Stomach (tissue), 4 donors: ENCODE results near the gene PDX1.

Source experiments
- EP300 ChIP-seq: sonication (generic); formaldehyde crosslinking; IDR thresholded peaks from one replicate; pipeline ENCODE4 v1.6.1; 2017; ENCODE audit warnings: antibody characterized with exemption
- POLR2A ChIP-seq, 4 donors: fragments of 450-650 bp; IDR thresholded peaks; one replicate each; pipeline ENCODE4 v1.6.1; 2016; ENCODE audit warnings: antibody characterized with exemption in 4 of 4, control low read depth in 2 of 4, mild to moderate bottlenecking in 1 of 4, moderate library complexity in 1 of 4
- TF ChIP-seq, protein P1 (sequence below), 7 experiments: fragments of 450-650 bp in 4 of 7; fragments of 200-600 bp in 3 of 7; sonication (generic) in 3 of 7; IDR thresholded peaks; one replicate each; pipeline ENCODE4 v1.5.1; 2016 to 2019; ENCODE audit warnings: antibody characterized with exemption in 7 of 7, control low read depth in 2 of 7, mild to moderate bottlenecking in 1 of 7

GRCh38 chr13:27960362-27961226, 40.8 kb downstream of the PDX1 start:
- TF ChIP-seq EP300: no peak
- TF ChIP-seq, protein P1, sequence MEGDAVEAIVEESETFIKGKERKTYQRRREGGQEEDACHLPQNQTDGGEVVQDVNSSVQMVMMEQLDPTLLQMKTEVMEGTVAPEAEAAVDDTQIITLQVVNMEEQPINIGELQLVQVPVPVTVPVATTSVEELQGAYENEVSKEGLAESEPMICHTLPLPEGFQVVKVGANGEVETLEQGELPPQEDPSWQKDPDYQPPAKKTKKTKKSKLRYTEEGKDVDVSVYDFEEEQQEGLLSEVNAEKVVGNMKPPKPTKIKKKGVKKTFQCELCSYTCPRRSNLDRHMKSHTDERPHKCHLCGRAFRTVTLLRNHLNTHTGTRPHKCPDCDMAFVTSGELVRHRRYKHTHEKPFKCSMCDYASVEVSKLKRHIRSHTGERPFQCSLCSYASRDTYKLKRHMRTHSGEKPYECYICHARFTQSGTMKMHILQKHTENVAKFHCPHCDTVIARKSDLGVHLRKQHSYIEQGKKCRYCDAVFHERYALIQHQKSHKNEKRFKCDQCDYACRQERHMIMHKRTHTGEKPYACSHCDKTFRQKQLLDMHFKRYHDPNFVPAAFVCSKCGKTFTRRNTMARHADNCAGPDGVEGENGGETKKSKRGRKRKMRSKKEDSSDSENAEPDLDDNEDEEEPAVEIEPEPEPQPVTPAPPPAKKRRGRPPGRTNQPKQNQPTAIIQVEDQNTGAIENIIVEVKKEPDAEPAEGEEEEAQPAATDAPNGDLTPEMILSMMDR (IDR thresholded peaks at IDR 0.05): peak in 2 of 7 experiments; percentile 20 to 54
- no peak for TF ChIP-seq POLR2A (IDR thresholded peaks at IDR 0.05)
